Colon (tissue), 2 donors: ENCODE data around the gene GPR32.
"Not testable (repeated sequence)": the region's sequence is repeated elsewhere in the genome, so short reads cannot be mapped to it uniquely, and the experiment has no call there.

Source experiments
- FAIRE-seq: peaks from 2 replicates; lab custom pipeline; 2012; peaks lifted over from hg19 to GRCh38; lab: Jason Lieb, UNC
- donor health status: control.
- donor health status: control.

GPR32 gene

GRCh38 chr19:50749490-50749889 lies 20.8 kb upstream of the GPR32 start:
- FAIRE-seq, result no peak

DNA sequence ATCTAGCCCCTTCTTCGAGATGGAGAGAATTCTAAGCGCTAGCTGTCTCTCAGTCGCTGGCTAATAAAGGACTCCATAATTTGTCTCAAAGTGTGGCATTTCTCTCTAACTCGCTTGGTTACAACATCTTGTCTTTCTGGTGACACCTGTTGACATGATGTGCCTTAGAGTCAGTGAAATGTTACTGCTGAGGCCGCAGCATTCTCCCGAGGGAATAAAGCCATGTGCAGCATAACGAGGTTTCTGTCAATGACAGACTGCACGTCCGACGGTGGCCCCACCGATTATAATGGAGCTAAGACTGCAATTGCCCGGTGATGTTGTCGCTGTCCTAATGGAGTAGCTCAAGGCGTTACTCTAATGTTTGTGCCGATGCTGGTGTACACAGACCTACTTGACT lies 20.3 kb upstream of the GPR32 start:
- no peak for FAIRE-seq

GRCh38 chr19:50753879-50754278 lies 16.4 kb upstream of the GPR32 start:
- no peak for FAIRE-seq

- FAIRE-seq, result not testable (repeated sequence)
Measured at GRCh38 chr19:50756244-50756643, 14.0 kb upstream of the GPR32 start.

- FAIRE-seq, result not testable (repeated sequence)
Measured at GRCh38 chr19:50757624-50758023, 12.6 kb upstream of the GPR32 start.

DNA sequence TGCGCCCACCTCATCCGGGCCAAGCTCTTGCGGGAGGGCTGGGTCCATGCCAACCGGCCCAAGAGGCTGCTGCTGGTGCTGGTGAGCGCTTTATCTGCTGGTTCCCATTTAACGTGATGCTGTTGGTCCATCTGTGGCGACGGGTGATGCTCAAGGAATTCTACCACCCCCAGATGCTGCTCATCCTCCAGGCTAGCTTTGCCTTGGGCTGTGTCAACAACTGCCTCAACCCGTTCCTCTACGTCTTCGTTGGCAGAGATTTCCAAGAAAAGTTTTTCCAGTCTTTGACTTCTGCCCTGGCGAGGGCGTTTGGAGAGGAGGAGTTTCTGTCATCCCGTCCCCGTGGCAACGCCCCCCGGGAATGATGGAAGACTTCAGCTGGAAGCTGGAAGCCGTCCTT lies 11.2 kb upstream of the GPR32 start:
- not testable (repeated sequence) for FAIRE-seq

DNA sequence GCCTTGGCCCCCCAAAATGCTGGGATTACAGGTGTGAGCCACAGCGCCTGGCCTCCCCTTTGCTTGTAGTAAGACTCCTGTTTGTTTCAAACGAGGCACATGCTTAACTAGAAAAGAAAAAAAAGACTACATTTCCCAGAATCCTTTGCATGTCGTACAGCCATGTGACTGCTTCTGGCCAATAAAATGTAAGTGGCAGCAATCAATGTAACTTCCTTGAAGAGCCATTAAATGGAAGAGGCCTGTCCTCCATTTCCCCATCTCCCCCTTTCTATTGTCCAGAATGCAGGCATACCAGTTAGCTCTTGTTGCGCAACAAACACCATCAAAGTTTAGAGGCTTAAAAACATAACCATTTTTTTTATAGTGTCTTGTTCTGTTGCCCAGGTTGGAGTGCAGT lies 10.4 kb upstream of the GPR32 start:
- FAIRE-seq, result no peak

- not testable (repeated sequence) for FAIRE-seq
Measured at GRCh38 chr19:50761501-50761900, 8.8 kb upstream of the GPR32 start.

GRCh38 chr19:50763521-50763920 lies 6.7 kb upstream of the GPR32 start:
- not testable (repeated sequence) for FAIRE-seq

GRCh38 chr19:50764409-50764808 lies 5.9 kb upstream of the GPR32 start:
- no peak for FAIRE-seq

DNA sequence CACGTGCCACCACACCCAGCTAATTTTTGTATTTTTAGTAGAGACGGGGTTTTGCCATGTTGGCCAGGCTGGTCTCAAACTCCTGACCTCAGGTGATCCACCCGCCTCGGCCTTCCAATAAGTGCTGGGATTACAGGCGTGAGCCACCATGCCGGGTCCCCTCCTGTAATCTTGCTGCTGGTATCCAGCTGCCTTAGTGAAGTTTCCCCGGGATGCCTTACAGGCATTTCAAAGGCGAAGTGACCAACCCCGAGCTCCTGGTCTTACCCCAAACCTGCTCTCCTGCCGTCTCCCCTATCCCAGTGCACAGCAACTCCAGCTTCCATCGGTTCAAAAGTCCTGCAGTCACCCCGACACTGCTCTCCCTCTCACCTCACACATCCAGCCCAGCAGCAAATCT lies 3.5 kb upstream of the GPR32 start:
- FAIRE-seq, result not testable (repeated sequence)

GRCh38 chr19:50767263-50767662 lies 3.0 kb upstream of the GPR32 start:
- not testable (repeated sequence) for FAIRE-seq

- no peak for FAIRE-seq
Measured at GRCh38 chr19:50768277-50768676, 2.0 kb upstream of the GPR32 start.

DNA sequence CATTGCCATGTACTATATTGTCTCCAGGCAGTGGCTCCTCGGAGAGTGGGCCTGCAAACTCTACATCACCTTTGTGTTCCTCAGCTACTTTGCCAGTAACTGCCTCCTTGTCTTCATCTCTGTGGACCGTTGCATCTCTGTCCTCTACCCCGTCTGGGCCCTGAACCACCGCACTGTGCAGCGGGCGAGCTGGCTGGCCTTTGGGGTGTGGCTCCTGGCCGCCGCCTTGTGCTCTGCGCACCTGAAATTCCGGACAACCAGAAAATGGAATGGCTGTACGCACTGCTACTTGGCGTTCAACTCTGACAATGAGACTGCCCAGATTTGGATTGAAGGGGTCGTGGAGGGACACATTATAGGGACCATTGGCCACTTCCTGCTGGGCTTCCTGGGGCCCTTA lies 624 bp downstream of the GPR32 start:
- FAIRE-seq, result no peak

- no peak for FAIRE-seq
Measured at GRCh38 chr19:50772476-50772875, 2.2 kb downstream of the GPR32 start.

- not testable (repeated sequence) for FAIRE-seq
Measured at GRCh38 chr19:50772912-50773311, 2.6 kb downstream of the GPR32 start.

GRCh38 chr19:50773454-50773853 lies 3.2 kb downstream of the GPR32 start:
- not testable (repeated sequence) for FAIRE-seq

- no peak for FAIRE-seq
Measured at GRCh38 chr19:50776131-50776530, 5.9 kb downstream of the GPR32 start.

DNA sequence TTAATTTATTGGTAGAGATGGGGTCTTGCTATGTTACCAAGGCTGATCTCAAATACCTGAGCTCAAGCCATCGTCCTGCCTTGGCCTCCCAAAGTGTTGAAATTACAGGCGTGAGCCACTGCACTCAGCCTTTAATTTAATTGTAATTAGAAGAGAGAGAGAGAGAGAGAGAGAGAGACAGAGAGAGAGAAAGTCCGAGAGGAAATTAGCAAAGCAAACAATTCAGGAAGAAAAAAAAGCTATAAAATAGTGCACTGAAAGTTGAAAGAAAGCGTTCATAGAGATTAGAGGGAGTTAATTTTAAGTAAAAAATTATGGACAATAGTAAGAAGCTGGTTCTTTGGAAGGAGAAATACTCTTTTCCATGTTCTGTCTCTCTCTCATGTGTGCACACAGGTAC lies 7.0 kb downstream of the GPR32 start:
- FAIRE-seq, result no peak

- FAIRE-seq, result no peak
Measured at GRCh38 chr19:50777830-50778303, 7.6 kb downstream of the GPR32 start.

- FAIRE-seq, result no peak
Measured at GRCh38 chr19:50778906-50779430, 8.7 kb downstream of the GPR32 start.

DNA sequence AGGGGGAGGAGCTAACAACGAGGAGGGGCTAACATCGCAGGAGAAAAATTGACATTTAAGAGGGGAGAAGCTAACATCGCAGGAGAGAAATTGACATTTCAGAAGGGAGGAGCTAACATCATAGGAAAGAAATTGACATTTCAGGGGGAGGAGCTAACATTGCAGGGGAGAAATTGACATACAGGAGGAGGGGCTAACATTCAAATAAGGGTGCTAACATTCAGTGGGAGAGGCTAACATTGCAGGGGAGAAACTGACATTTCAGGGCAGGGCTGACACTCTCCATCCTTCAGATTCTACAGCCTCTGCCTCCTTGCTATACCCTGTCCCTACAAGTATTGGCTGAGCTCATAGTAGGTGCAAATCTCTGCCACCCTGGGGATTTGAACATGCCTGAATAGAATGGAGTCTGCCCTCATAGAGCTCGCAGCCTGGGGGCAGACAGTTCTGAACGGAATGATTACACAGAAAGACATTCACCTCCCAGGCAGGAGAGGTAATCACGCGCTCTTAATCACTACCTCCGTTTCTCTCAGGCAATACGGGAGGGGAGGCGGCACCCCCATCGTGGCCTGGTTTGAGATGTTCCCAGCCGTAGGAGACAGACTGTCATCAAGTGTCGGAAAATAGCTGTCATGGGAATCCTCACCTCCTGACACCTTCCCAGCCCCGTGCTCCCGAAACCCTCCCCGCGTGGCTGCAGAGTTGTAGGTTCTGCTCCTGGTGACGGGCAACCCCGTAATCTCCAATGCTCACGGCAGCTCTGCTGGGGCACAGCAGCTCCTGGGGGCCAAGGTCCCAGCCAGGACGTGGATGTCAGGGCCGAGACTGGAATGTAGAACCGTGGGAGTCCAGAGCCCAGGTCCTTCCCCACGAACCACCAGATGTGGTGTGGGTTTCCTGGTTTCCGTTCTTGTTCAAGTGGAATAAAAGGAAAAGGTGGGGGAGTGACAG lies 9.5 kb downstream of the GPR32 start:
- FAIRE-seq, result no peak

DNA sequence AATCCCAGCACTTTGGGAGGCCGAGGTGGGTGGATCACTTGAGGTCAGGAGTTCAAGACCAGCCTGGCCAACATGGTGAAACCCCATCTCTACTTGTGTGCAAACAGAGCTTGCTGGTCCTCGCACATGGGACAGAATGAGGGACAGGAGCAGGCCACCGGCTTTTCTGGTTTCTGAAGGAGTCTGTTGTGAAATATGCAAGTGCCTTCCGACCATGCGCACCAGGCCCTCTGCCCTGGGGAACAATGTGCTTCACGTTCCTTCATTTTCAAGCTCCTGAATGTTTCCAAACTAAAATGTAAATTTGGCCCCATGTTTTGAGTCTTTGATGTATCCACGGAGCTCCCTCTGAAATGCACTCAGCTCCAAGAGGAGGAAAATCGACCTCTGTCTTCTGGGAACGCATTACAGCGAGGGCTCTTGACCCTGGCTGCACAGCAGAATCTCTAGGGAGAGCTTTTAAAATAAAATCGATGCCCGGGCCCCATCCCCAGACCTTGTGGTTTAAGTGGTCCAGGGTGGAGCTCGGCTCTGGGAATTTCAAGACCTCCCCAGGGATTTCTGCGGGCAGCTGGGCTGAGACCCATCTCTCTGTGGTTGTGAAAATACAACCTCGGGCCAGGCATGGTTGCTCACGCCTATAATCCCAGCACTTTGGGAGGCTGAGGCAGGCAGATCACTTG lies 10.6 kb downstream of the GPR32 start:
- FAIRE-seq, result no peak
